HG03196 (cell line): ENCODE data around the gene CD248.
"Not testable (repeated sequence)": the region's sequence is repeated elsewhere in the genome, so short reads cannot be mapped to it uniquely, and the experiment has no call there.

Experiments used
- ATAC-seq: cut with Tn5 transposase; IDR thresholded peaks from one replicate; pipeline ENCODE4 v1.9.1; 2021; ENCODE audit not compliant: unreplicated experiment

Gene CD248

GRCh38 chr11:66314186-66314501, 2.7 kb downstream of the CD248 start:
- no peak for ATAC-seq

- ATAC-seq, result no peak
Observed at GRCh38 chr11:66313321-66314185, 3.3 kb downstream of the CD248 start.

GRCh38 chr11:66312549-66313320, 4.1 kb downstream of the CD248 start:
- peak; percentile 60 for ATAC-seq

GRCh38 chr11:66311965-66312548, 4.8 kb downstream of the CD248 start:
- ATAC-seq, result peak; percentile 70

GRCh38 chr11:66311470-66311964, 5.3 kb downstream of the CD248 start:
- no peak for ATAC-seq

GRCh38 chr11:66310803-66311440, 5.9 kb downstream of the CD248 start:
- ATAC-seq, result not testable (repeated sequence)

- ATAC-seq, result no peak
Observed at GRCh38 chr11:66310324-66310723, 6.5 kb downstream of the CD248 start.

- ATAC-seq, result no peak
Observed at GRCh38 chr11:66309475-66309874, 7.4 kb downstream of the CD248 start.

- ATAC-seq, result no peak
Observed at GRCh38 chr11:66302656-66303055, 14.2 kb downstream of the CD248 start.

GRCh38 chr11:66299186-66299585, 17.7 kb downstream of the CD248 start:
- no peak for ATAC-seq

- no peak for ATAC-seq
Observed at GRCh38 chr11:66297610-66298009, 19.2 kb downstream of the CD248 start.

GRCh38 chr11:66294626-66295620, 21.9 kb downstream of the CD248 start:
- no peak for ATAC-seq

- no peak for ATAC-seq
Observed at GRCh38 chr11:66293777-66294625, 22.8 kb downstream of the CD248 start.

- no peak for ATAC-seq
Observed at GRCh38 chr11:66293352-66293751, 23.5 kb downstream of the CD248 start.

- no peak for ATAC-seq
Observed at GRCh38 chr11:66292543-66293332, 24.1 kb downstream of the CD248 start.

GRCh38 chr11:66291706-66292542, 24.9 kb downstream of the CD248 start, which contains the start of gene TMEM151A:
TMEM151A (plus strand) TSS chr11:66291894; CDS start chr11:66292014, 120 bp downstream.
- no peak for ATAC-seq

- no peak for ATAC-seq
Observed at GRCh38 chr11:66291303-66291705, 25.5 kb downstream of the CD248 start.

- ATAC-seq, result no peak
Observed at GRCh38 chr11:66290330-66290621, 26.6 kb downstream of the CD248 start.
